ENCODE measurements around the gene TMEM43. TPM values are rescaled to one million over a fixed set of nuclear protein-coding genes. Genes with fewer than 3 reads are reported as not detected.

The TMEM43 gene
- total and polyA plus RNA-seq, 2 experiments from 2014 or later: 59.4 to 73.1 TPM

GRCh38 chr3:14154276-14154675 lies 29.4 kb downstream of the TMEM43 start:
- no peaks in the 10 kb centered on the region for H3K9me3 ChIP-seq (ENCODE audit: low read depth)
- no peaks in the 10 kb centered on the region for H4K20me1 ChIP-seq (ENCODE audit: insufficient read depth, poor library complexity, severe bottlenecking)
- no peak overlapping the region for H3K4me2 ChIP-seq
- no peaks in the 10 kb centered on the region for H3K79me2 ChIP-seq
- H3K36me3 ChIP-seq (replicated peaks; ENCODE audit: insufficient read depth, low read depth): no peaks in the 10 kb centered on the region
- H3K27me3 ChIP-seq: no peaks in the 10 kb centered on the region
- H3K4me1 ChIP-seq (ENCODE audit: insufficient read depth): no peaks in the 10 kb centered on the region
- DNase-seq (ENCODE audit: low spot score): no peak
- WGBS (ENCODE audit: low lambda C conversion rate, missing lambda C conversion rate): 94% methylated on average over 5 of the region's 5 CpGs
- H2AFZ ChIP-seq: no peak overlapping the region
- H3K27ac ChIP-seq: no peak overlapping the region
- no peak overlapping the region for H3K4me3 ChIP-seq
- H3K9me2 ChIP-seq (replicated peaks; ENCODE audit: insufficient read depth): no peaks in the 10 kb centered on the region
- no peak for TF ChIP-seq EZH2phosphoT487 (IDR thresholded peaks at IDR 0.05; ENCODE audit: low read depth, severe bottlenecking, unreplicated experiment)
- TF ChIP-seq EZH2 (IDR thresholded peaks at IDR 0.05; ENCODE audit: borderline replicate concordance): no peak
- no peak for TF ChIP-seq CTCF (IDR thresholded peaks at IDR 0.05; ENCODE audit: poor library complexity)

GRCh38 chr3:14154895-14155440 lies 30.1 kb downstream of the TMEM43 start:
- no peak overlapping the region for H3K4me2 ChIP-seq
- H4K20me1 ChIP-seq (ENCODE audit: insufficient read depth, poor library complexity, severe bottlenecking): no peaks in the 10 kb centered on the region
- TF ChIP-seq EZH2 (IDR thresholded peaks at IDR 0.05; ENCODE audit: borderline replicate concordance) (no peak), CTCF (IDR thresholded peaks at IDR 0.05; ENCODE audit: poor library complexity) (no peak), EZH2phosphoT487 (IDR thresholded peaks at IDR 0.05; ENCODE audit: low read depth, severe bottlenecking, unreplicated experiment) (no peak)
- DNase-seq (ENCODE audit: low spot score): no peak
- no peaks in the 10 kb centered on the region for H3K4me1 ChIP-seq (ENCODE audit: insufficient read depth)
- 94% methylated on average over 7 of the region's 7 CpGs for WGBS (ENCODE audit: low lambda C conversion rate, missing lambda C conversion rate)
- H3K4me3 ChIP-seq: no peak overlapping the region
- H3K9me2 ChIP-seq (replicated peaks; ENCODE audit: insufficient read depth): no peaks in the 10 kb centered on the region
- H3K36me3 ChIP-seq (replicated peaks; ENCODE audit: insufficient read depth, low read depth): no peaks in the 10 kb centered on the region
- no peaks in the 10 kb centered on the region for H3K79me2 ChIP-seq
- no peak overlapping the region for H3K27ac ChIP-seq
- H3K9me3 ChIP-seq (ENCODE audit: low read depth): no peaks in the 10 kb centered on the region
- H2AFZ ChIP-seq: no peak overlapping the region
- no peaks in the 10 kb centered on the region for H3K27me3 ChIP-seq

GRCh38 chr3:14156201-14156600 lies 31.3 kb downstream of the TMEM43 start:
- no peak for TF ChIP-seq EZH2 (IDR thresholded peaks at IDR 0.05; ENCODE audit: borderline replicate concordance)
- TF ChIP-seq CTCF (IDR thresholded peaks at IDR 0.05; ENCODE audit: poor library complexity): no peak
- no peak for TF ChIP-seq EZH2phosphoT487 (IDR thresholded peaks at IDR 0.05; ENCODE audit: low read depth, severe bottlenecking, unreplicated experiment)

More at GRCh38 chr3:14156201-14156600, 31.3 kb downstream of the TMEM43 start:
- peaks cover 2% of the 10 kb centered on the region for H3K9me3 ChIP-seq (ENCODE audit: low read depth)
- H2AFZ ChIP-seq: no peak overlapping the region
- H3K4me2 ChIP-seq: no peak overlapping the region
- no peaks in the 10 kb centered on the region for H3K36me3 ChIP-seq (replicated peaks; ENCODE audit: insufficient read depth, low read depth)
- H3K79me2 ChIP-seq: no peaks in the 10 kb centered on the region
- no peaks in the 10 kb centered on the region for H3K9me2 ChIP-seq (replicated peaks; ENCODE audit: insufficient read depth)
- H3K4me3 ChIP-seq: no peak overlapping the region
- H4K20me1 ChIP-seq (ENCODE audit: insufficient read depth, poor library complexity, severe bottlenecking): no peaks in the 10 kb centered on the region
- 96% methylated on average over 7 of the region's 7 CpGs for WGBS (ENCODE audit: low lambda C conversion rate, missing lambda C conversion rate)
- no peaks in the 10 kb centered on the region for H3K4me1 ChIP-seq (ENCODE audit: insufficient read depth)
- no peaks in the 10 kb centered on the region for H3K27me3 ChIP-seq
- H3K27ac ChIP-seq: no peak overlapping the region
- no peak for DNase-seq (ENCODE audit: low spot score)

Data from hepatocyte (in vitro differentiated cells).